ENCODE data around the gene ABR.
A peak's percentile ranks its signal among the peaks of the same experiment; 100 is the strongest.
"Not testable (repeated sequence)": the region's sequence is repeated elsewhere in the genome, so short reads cannot be mapped to it uniquely, and the experiment has no call there.

Gene ABR

GRCh38 chr17:1147664-1148063, 32.1 kb downstream of the ABR start:
- no peaks in the 10 kb centered on the region for H3K36me3 ChIP-seq (ENCODE audit: control insufficient read depth, insufficient read depth, low read length)
- H3K27me3 ChIP-seq (ENCODE audit: control insufficient read depth, insufficient read depth, low read length) = no peaks in the 10 kb centered on the region
- H3K4me1 ChIP-seq (ENCODE audit: control insufficient read depth, insufficient read depth, low read length) = no peaks in the 10 kb centered on the region
- H3K9ac ChIP-seq (ENCODE audit: low read length) = no peak overlapping the region
- no peak overlapping the region for H3K27ac ChIP-seq (ENCODE audit: low read depth, low read length)
- no peak overlapping the region for H3K4me3 ChIP-seq (ENCODE audit: low read length)

- Histone ChIP-seq H3K27me3 (ENCODE audit: control insufficient read depth, insufficient read depth, low read length) (no peaks in the 10 kb centered on the region), H3K27ac (ENCODE audit: low read depth, low read length) (no peak overlapping the region), H3K9ac (ENCODE audit: low read length) (no peak overlapping the region), H3K4me1 (ENCODE audit: control insufficient read depth, insufficient read depth, low read length) (no peaks in the 10 kb centered on the region), H3K36me3 (ENCODE audit: control insufficient read depth, insufficient read depth, low read length) (no peaks in the 10 kb centered on the region), H3K4me3 (ENCODE audit: low read length) (no peak overlapping the region)
These were observed 33.1 kb downstream of the ABR start for GRCh38 chr17:1146561-1147265.

- H3K27me3 ChIP-seq (ENCODE audit: control insufficient read depth, insufficient read depth, low read length) = no peaks in the 10 kb centered on the region
- H3K4me3 ChIP-seq (ENCODE audit: low read length) = no peak overlapping the region
- H3K36me3 ChIP-seq (ENCODE audit: control insufficient read depth, insufficient read depth, low read length) = no peaks in the 10 kb centered on the region
- no peak overlapping the region for H3K9ac ChIP-seq (ENCODE audit: low read length)
- no peak overlapping the region for H3K27ac ChIP-seq (ENCODE audit: low read depth, low read length)
- no peaks in the 10 kb centered on the region for H3K4me1 ChIP-seq (ENCODE audit: control insufficient read depth, insufficient read depth, low read length)
These were observed 34.3 kb downstream of the ABR start for GRCh38 chr17:1145311-1145986.

DNA sequence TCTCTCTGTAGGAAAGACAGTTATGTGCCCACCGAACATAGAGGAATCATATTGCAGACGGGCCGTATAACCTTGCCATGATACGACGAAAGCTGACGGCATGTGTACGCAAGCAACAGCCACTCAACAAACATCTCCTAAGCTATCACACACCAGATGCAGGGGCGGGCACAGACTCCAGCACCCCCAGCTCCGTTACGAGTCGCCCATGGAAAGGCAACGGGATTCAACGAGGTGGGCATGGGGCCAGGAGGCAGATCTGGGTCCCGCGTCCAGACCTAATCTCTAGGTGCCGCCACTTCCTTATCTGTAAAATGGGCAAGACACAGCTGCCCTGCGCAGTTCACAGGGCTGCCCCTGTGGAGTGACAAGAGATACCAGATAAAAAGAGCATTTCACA, 35.6 kb downstream of the ABR start:
- no peak overlapping the region for H3K4me3 ChIP-seq (ENCODE audit: low read length)
- no peak overlapping the region for H3K27ac ChIP-seq (ENCODE audit: low read depth, low read length)
- no peaks in the 10 kb centered on the region for H3K36me3 ChIP-seq (ENCODE audit: control insufficient read depth, insufficient read depth, low read length)
- H3K9ac ChIP-seq (ENCODE audit: low read length) = no peak overlapping the region
- no peaks in the 10 kb centered on the region for H3K27me3 ChIP-seq (ENCODE audit: control insufficient read depth, insufficient read depth, low read length)
- H3K4me1 ChIP-seq (ENCODE audit: control insufficient read depth, insufficient read depth, low read length) = no peaks in the 10 kb centered on the region

GRCh38 chr17:1143573-1143972, 36.2 kb downstream of the ABR start:
- H3K27me3 ChIP-seq (ENCODE audit: control insufficient read depth, insufficient read depth, low read length) = no peaks in the 10 kb centered on the region
- H3K27ac ChIP-seq (ENCODE audit: low read depth, low read length) = no peak overlapping the region
- H3K36me3 ChIP-seq (ENCODE audit: control insufficient read depth, insufficient read depth, low read length) = no peaks in the 10 kb centered on the region
- no peaks in the 10 kb centered on the region for H3K4me1 ChIP-seq (ENCODE audit: control insufficient read depth, insufficient read depth, low read length)
- H3K4me3 ChIP-seq (ENCODE audit: low read length) = no peak overlapping the region
- H3K9ac ChIP-seq (ENCODE audit: low read length) = no peak overlapping the region

DNA sequence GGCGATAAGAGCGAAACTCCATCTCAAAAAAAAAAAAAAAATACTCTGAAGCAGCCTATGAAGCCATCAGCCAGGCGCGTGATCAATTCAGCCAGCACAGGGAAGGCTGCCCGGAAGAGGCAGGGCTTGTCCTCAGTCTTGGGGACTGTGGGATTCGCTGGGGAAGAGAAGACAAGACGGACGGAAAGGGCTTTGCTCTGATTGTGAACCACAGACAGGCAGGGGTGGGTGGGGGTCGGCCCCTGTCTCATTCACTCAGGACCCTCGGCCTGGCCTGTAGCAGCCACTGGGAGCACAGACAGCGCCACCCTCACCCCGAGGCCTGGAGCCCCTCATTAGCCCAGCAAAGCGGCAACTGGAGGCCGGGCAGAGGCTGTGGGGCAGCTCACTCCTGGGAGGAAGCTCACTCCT, 37.2 kb downstream of the ABR start:
- Histone ChIP-seq H3K27ac (ENCODE audit: low read depth, low read length) (no peak overlapping the region), H3K27me3 (ENCODE audit: control insufficient read depth, insufficient read depth, low read length) (no peaks in the 10 kb centered on the region), H3K36me3 (ENCODE audit: control insufficient read depth, insufficient read depth, low read length) (no peaks in the 10 kb centered on the region), H3K9ac (ENCODE audit: low read length) (no peak overlapping the region), H3K4me3 (ENCODE audit: low read length) (no peak overlapping the region), H3K4me1 (ENCODE audit: control insufficient read depth, insufficient read depth, low read length) (no peaks in the 10 kb centered on the region)

DNA sequence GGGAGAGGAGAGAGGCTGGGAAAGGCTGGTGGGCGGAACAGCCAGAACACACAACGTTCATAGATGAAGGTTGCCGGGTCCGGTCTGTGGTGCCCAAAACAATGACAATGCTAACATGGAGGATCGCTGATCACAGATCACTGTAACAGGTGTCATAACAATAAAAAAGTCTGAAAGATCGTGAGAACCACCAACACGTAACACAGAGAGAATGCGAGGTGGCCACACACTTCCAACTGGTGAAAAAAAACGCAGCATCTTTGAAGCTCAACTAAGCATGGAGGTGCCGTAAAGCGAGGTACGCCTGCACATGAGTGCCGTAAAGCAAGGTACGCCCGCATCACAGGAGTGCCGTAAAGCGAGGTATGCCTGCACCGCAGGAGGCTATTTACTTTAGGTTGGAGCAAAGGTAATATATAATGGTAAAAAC, 42.3 kb downstream of the ABR start:
- H3K27me3 ChIP-seq (ENCODE audit: control insufficient read depth, insufficient read depth, low read length) = no peaks in the 10 kb centered on the region
- peak overlapping the region; percentile 16 for H3K4me3 ChIP-seq (ENCODE audit: low read length)
- no peak overlapping the region for H3K27ac ChIP-seq (ENCODE audit: low read depth, low read length)
- no peak overlapping the region for H3K9ac ChIP-seq (ENCODE audit: low read length)
- no peaks in the 10 kb centered on the region for H3K4me1 ChIP-seq (ENCODE audit: control insufficient read depth, insufficient read depth, low read length)
- H3K36me3 ChIP-seq (ENCODE audit: control insufficient read depth, insufficient read depth, low read length) = no peaks in the 10 kb centered on the region

- Histone ChIP-seq H3K36me3 (ENCODE audit: control insufficient read depth, insufficient read depth, low read length) (no peaks in the 10 kb centered on the region), H3K27me3 (ENCODE audit: control insufficient read depth, insufficient read depth, low read length) (no peaks in the 10 kb centered on the region), H3K27ac (ENCODE audit: low read depth, low read length) (no peak overlapping the region), H3K4me1 (ENCODE audit: control insufficient read depth, insufficient read depth, low read length) (no peaks in the 10 kb centered on the region), H3K4me3 (ENCODE audit: low read length) (no peak overlapping the region), H3K9ac (ENCODE audit: low read length) (no peak overlapping the region)
These were observed 43.0 kb downstream of the ABR start for GRCh38 chr17:1136748-1137147.

- no peaks in the 10 kb centered on the region for H3K4me1 ChIP-seq (ENCODE audit: control insufficient read depth, insufficient read depth, low read length)
- no peak overlapping the region for H3K9ac ChIP-seq (ENCODE audit: low read length)
- no peaks in the 10 kb centered on the region for H3K27me3 ChIP-seq (ENCODE audit: control insufficient read depth, insufficient read depth, low read length)
- H3K27ac ChIP-seq (ENCODE audit: low read depth, low read length) = no peak overlapping the region
- H3K4me3 ChIP-seq (ENCODE audit: low read length) = no peak overlapping the region
- no peaks in the 10 kb centered on the region for H3K36me3 ChIP-seq (ENCODE audit: control insufficient read depth, insufficient read depth, low read length)
These were observed 45.0 kb downstream of the ABR start for GRCh38 chr17:1134634-1135324.

GRCh38 chr17:1130191-1130590, 49.6 kb downstream of the ABR start:
- Histone ChIP-seq H3K27ac (ENCODE audit: low read depth, low read length) (no peak overlapping the region), H3K4me1 (ENCODE audit: control insufficient read depth, insufficient read depth, low read length) (no peaks in the 10 kb centered on the region), H3K36me3 (ENCODE audit: control insufficient read depth, insufficient read depth, low read length) (peaks cover 3% of the 10 kb centered on the region), H3K9ac (ENCODE audit: low read length) (no peak overlapping the region), H3K27me3 (ENCODE audit: control insufficient read depth, insufficient read depth, low read length) (no peaks in the 10 kb centered on the region), H3K4me3 (ENCODE audit: low read length) (no peak overlapping the region)

DNA sequence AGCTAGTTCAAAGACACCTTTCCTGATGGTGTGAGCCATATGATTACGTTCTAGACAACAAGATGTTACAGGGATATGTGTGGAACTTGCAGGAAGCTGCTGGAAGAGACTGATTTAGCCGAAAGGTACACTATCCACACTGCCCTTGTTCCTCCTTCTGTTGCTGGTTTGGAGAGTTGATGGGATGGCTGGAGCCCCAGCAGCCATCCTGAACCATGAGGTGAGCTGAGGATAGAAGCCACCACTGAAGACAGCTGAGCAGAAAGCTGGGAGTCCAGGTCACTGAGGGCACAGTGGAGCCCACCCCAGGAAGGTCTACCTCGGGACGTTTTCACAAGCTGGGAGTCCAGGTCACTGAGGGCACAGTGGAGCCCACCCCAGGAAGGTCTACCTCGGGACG, 51.3 kb downstream of the ABR start:
- H3K27me3 ChIP-seq (ENCODE audit: control insufficient read depth, insufficient read depth, low read length); H3K36me3 ChIP-seq (ENCODE audit: control insufficient read depth, insufficient read depth, low read length); H3K4me1 ChIP-seq (ENCODE audit: control insufficient read depth, insufficient read depth, low read length); H3K9ac ChIP-seq (ENCODE audit: low read length); H3K4me3 ChIP-seq (ENCODE audit: low read length); H3K27ac ChIP-seq (ENCODE audit: low read depth, low read length): not testable (repeated sequence)

- Histone ChIP-seq H3K27ac (ENCODE audit: low read depth, low read length) (no peak overlapping the region), H3K4me3 (ENCODE audit: low read length) (no peak overlapping the region), H3K9ac (ENCODE audit: low read length) (no peak overlapping the region), H3K36me3 (ENCODE audit: control insufficient read depth, insufficient read depth, low read length) (peaks cover 3% of the 10 kb centered on the region), H3K27me3 (ENCODE audit: control insufficient read depth, insufficient read depth, low read length) (no peaks in the 10 kb centered on the region), H3K4me1 (ENCODE audit: control insufficient read depth, insufficient read depth, low read length) (no peaks in the 10 kb centered on the region)
These were observed 52.8 kb downstream of the ABR start for GRCh38 chr17:1126801-1127550.
